HT1080 (cell line): Measurements from ENCODE around the gene IQSEC2. TPM values are rescaled to one million over a fixed set of nuclear protein-coding genes. Genes with fewer than 3 reads are reported as not detected.

ENCODE experiments used
- DNase-seq: peaks from one replicate; pipeline ENCODE4 v3.0.0-alpha.2; 2015; ENCODE audit warnings: low read depth
- polyA plus RNA-seq, 2 experiments: library from polyadenylated mRNA; depleted of rRNA; stranded (reverse); fragments of >200 nt; gene quantifications; 2 replicates each; pipeline ENCODE4 v1.2.3, GENCODE V29; 2015
- total RNA-seq: library from RNA; depleted of rRNA; stranded (reverse); fragments of >200 nt; shearing (Covaris generic); gene quantifications from 2 replicates; pipeline ENCODE4 v1.2.3, GENCODE V29; 2014; rRNA removed

IQSEC2 gene
- total RNA-seq: 4.3 and 9.8 TPM in 2 replicates
- polyA plus RNA-seq (2015; cell fraction: cytosol; rRNA removed): 5.5 and 7.1 TPM in 2 replicates
- polyA plus RNA-seq (2015; cell fraction: nucleus; rRNA removed): 4.2 and 10.5 TPM in 2 replicates

GRCh38 chrX:53281321-53281822, at the start of gene IQSEC2:
Gene IQSEC2 (minus strand): TSS chrX:53281584.
- DNase-seq: peak; percentile 80

GRCh38 chrX:53330331-53330730, 48.9 kb upstream of the IQSEC2 start:
- DNase-seq: no peak

- no peak for DNase-seq
These were observed 43.4 kb upstream of the IQSEC2 start for GRCh38 chrX:53324803-53325202.

GRCh38 chrX:53324085-53324484, 42.7 kb upstream of the IQSEC2 start:
- DNase-seq: no peak

GRCh38 chrX:53323196-53323595, 41.8 kb upstream of the IQSEC2 start:
- no peak for DNase-seq

- DNase-seq: no peak
These were observed 40.6 kb upstream of the IQSEC2 start for GRCh38 chrX:53321943-53322497.

GRCh38 chrX:53321230-53321942, 40.0 kb upstream of the IQSEC2 start:
- no peak for DNase-seq

GRCh38 chrX:53320543-53321229, 39.3 kb upstream of the IQSEC2 start:
- no peak for DNase-seq

- DNase-seq: no peak
These were observed 38.5 kb upstream of the IQSEC2 start for GRCh38 chrX:53319614-53320542.

GRCh38 chrX:53318766-53319353, 37.5 kb upstream of the IQSEC2 start:
- DNase-seq: no peak

GRCh38 chrX:53317365-53318069, 36.1 kb upstream of the IQSEC2 start:
- DNase-seq: peak; percentile 46

- DNase-seq: no peak
These were observed 35.5 kb upstream of the IQSEC2 start for GRCh38 chrX:53316860-53317237.

- DNase-seq: no peak
These were observed 34.9 kb upstream of the IQSEC2 start for GRCh38 chrX:53316111-53316859.

GRCh38 chrX:53313728-53314105, 32.3 kb upstream of the IQSEC2 start:
- no peak for DNase-seq

GRCh38 chrX:53312946-53313727, 31.8 kb upstream of the IQSEC2 start:
- peak; percentile 42 for DNase-seq

GRCh38 chrX:53309837-53310236, 28.5 kb upstream of the IQSEC2 start:
- no peak for DNase-seq

- no peak for DNase-seq
These were observed 27.5 kb upstream of the IQSEC2 start for GRCh38 chrX:53308836-53309235.
